IPS DF 6.9 (cell line): Measurements from ENCODE around the gene TLCD1.

Experiments
- DNase-seq: peaks from one replicate; pipeline ENCODE4 v3.0.0-alpha.2; 2013; ENCODE audit warnings: low read depth, low spot score
- H3K27ac ChIP-seq: one replicate; pipeline ENCODE4 v1.5.1; 2013; ENCODE audit warnings: low read length, control low read depth
- H3K27me3 ChIP-seq: 2 replicates; pipeline ENCODE4 v1.6.1; 2013; ENCODE audit warnings: mild to moderate bottlenecking, low read length; ENCODE audit not compliant: control insufficient read depth, insufficient read depth
- H3K36me3 ChIP-seq: 2 replicates; pipeline ENCODE4 v1.6.1; 2013; ENCODE audit warnings: low read length; ENCODE audit not compliant: control insufficient read depth, insufficient read depth
- H3K4me1 ChIP-seq: 2 replicates; pipeline ENCODE4 v1.6.1; 2013; ENCODE audit warnings: low read length; ENCODE audit not compliant: control insufficient read depth, insufficient read depth
- H3K4me3 ChIP-seq: 2 replicates; pipeline ENCODE4 v1.5.1; 2013; ENCODE audit warnings: mild to moderate bottlenecking, low read length
- H3K9me3 ChIP-seq: 2 replicates; pipeline ENCODE4 v1.6.1; 2013; ENCODE audit warnings: low read length, inconsistent platforms; ENCODE audit not compliant: control insufficient read depth, insufficient read depth
- WGBS: extraction: QIAGEN DNeasy Blood & Tissue Kit; methylation state at CpG from one replicate; pipeline ENCODE4 v1.1.7; 2013; ENCODE audit warnings: mixed read lengths, missing lambda C conversion rate; ENCODE audit not compliant: insufficient read length, insufficient coverage; 5-methylcytosine and 5-hydroxymethylcytosine counted together

The TLCD1 gene

GRCh38 chr17:28707339-28707720 is 18.7 kb downstream of the TLCD1 start:
- Histone ChIP-seq H3K4me3 (no peak overlapping the region), H3K9me3 (no peaks in the 10 kb centered on the region), H3K4me1 (peaks cover 2% of the 10 kb centered on the region; the same call in 1 of the 2 replicates), H3K36me3 (peaks cover 14% of the 10 kb centered on the region), H3K27me3 (no peaks in the 10 kb centered on the region), H3K27ac (no peak overlapping the region)
- no peak for DNase-seq
- no CpG with 5 or more reads among the region's 2 CpGs for WGBS

GRCh38 chr17:28706471-28707338 is 19.3 kb downstream of the TLCD1 start:
- DNase-seq, result no peak
- no CpG with 5 or more reads among the region's 7 CpGs for WGBS
- peaks cover 2% of the 10 kb centered on the region; the same call in 1 of the 2 replicates for H3K4me1 ChIP-seq
- no peak overlapping the region for H3K4me3 ChIP-seq
- no peaks in the 10 kb centered on the region for H3K9me3 ChIP-seq
- H3K27me3 ChIP-seq, result no peaks in the 10 kb centered on the region
- no peak overlapping the region for H3K27ac ChIP-seq
- H3K36me3 ChIP-seq, result peaks cover 17% of the 10 kb centered on the region

GRCh38 chr17:28705728-28706334 is 20.2 kb downstream of the TLCD1 start:
- peaks cover 21% of the 10 kb centered on the region for H3K36me3 ChIP-seq
- DNase-seq, result no peak
- WGBS, result no CpG with 5 or more reads among the region's 10 CpGs
- no peaks in the 10 kb centered on the region for H3K27me3 ChIP-seq
- no peaks in the 10 kb centered on the region for H3K9me3 ChIP-seq
- no peak overlapping the region for H3K27ac ChIP-seq
- no peak overlapping the region for H3K4me3 ChIP-seq
- peaks cover 2% of the 10 kb centered on the region; the same call in 1 of the 2 replicates for H3K4me1 ChIP-seq

GRCh38 chr17:28705074-28705659 is 20.9 kb downstream of the TLCD1 start:
- Histone ChIP-seq H3K4me3 (no peak overlapping the region), H3K36me3 (peaks cover 28% of the 10 kb centered on the region), H3K27me3 (no peaks in the 10 kb centered on the region), H3K4me1 (peaks cover 2% of the 10 kb centered on the region; the same call in 1 of the 2 replicates), H3K9me3 (no peaks in the 10 kb centered on the region), H3K27ac (no peak overlapping the region)
- no peak for DNase-seq
- no CpG with 5 or more reads among the region's 5 CpGs for WGBS

GRCh38 chr17:28704219-28704858 is 21.7 kb downstream of the TLCD1 start:
- Histone ChIP-seq H3K9me3 (no peaks in the 10 kb centered on the region), H3K4me1 (peaks cover 2% of the 10 kb centered on the region; the same call in 1 of the 2 replicates), H3K27ac (no peak overlapping the region), H3K27me3 (no peaks in the 10 kb centered on the region), H3K4me3 (no peak overlapping the region), H3K36me3 (peaks cover 36% of the 10 kb centered on the region)
- no CpG with 5 or more reads among the region's 14 CpGs for WGBS
- DNase-seq, result no peak

GRCh38 chr17:28703552-28704218 is 22.3 kb downstream of the TLCD1 start:
- H3K4me1 ChIP-seq, result peaks cover 2% of the 10 kb centered on the region; the same call in 1 of the 2 replicates
- H3K4me3 ChIP-seq, result no peak overlapping the region
- DNase-seq, result no peak
- WGBS, result no CpG with 5 or more reads among the region's 16 CpGs
- peaks cover 41% of the 10 kb centered on the region for H3K36me3 ChIP-seq
- no peaks in the 10 kb centered on the region for H3K27me3 ChIP-seq
- H3K9me3 ChIP-seq, result no peaks in the 10 kb centered on the region
- no peak overlapping the region for H3K27ac ChIP-seq

- DNase-seq, result no peak
- Histone ChIP-seq H3K4me1 (peaks cover 2% of the 10 kb centered on the region; the same call in 1 of the 2 replicates), H3K9me3 (no peaks in the 10 kb centered on the region), H3K36me3 (peaks cover 50% of the 10 kb centered on the region), H3K27ac (no peak overlapping the region), H3K27me3 (no peaks in the 10 kb centered on the region), H3K4me3 (no peak overlapping the region)
- WGBS, result no CpG with 5 or more reads among the region's 3 CpGs
Measured at GRCh38 chr17:28702752-28703150, 23.3 kb downstream of the TLCD1 start.

- Histone ChIP-seq H3K4me1 (peaks cover 2% of the 10 kb centered on the region; the same call in 1 of the 2 replicates), H3K4me3 (no peak overlapping the region), H3K9me3 (no peaks in the 10 kb centered on the region), H3K27me3 (no peaks in the 10 kb centered on the region), H3K36me3 (peaks cover 54% of the 10 kb centered on the region), H3K27ac (no peak overlapping the region)
- no peak for DNase-seq
- no CpG with 5 or more reads among the region's 10 CpGs for WGBS
Measured at GRCh38 chr17:28702026-28702751, 23.8 kb downstream of the TLCD1 start.

GRCh38 chr17:28700830-28701492 is 25.1 kb downstream of the TLCD1 start:
- no peaks in the 10 kb centered on the region for H3K27me3 ChIP-seq
- no peaks in the 10 kb centered on the region; the same call in 1 of the 2 replicates for H3K4me1 ChIP-seq
- H3K9me3 ChIP-seq, result no peaks in the 10 kb centered on the region
- no CpG with 5 or more reads among the region's 10 CpGs for whole genome bisulfite sequencing
- no peak overlapping the region for H3K27ac ChIP-seq
- H3K36me3 ChIP-seq, result peaks cover 57% of the 10 kb centered on the region
- DNase-seq, result no peak
- H3K4me3 ChIP-seq, result no peak overlapping the region
